H9 (cell line): ENCODE results near the gene ZNF618. TPM values are rescaled to one million over a fixed set of nuclear protein-coding genes. Genes with fewer than 3 reads are reported as not detected.

Experiments
- DNase-seq: peaks from one replicate; pipeline ENCODE4 v3.0.0-alpha.2; 2017
- H2AFZ ChIP-seq: one replicate; pipeline ENCODE4 v1.6.1; 2013; ENCODE audit warnings: mild to moderate bottlenecking, low read length, control low read depth, moderate library complexity
- H2AK5ac ChIP-seq: 2 replicates; pipeline ENCODE4 v1.6.1; 2013; ENCODE audit warnings: low read length, control low read depth, mixed read lengths; ENCODE audit not compliant: insufficient read length
- H2BK120ac ChIP-seq: one replicate; pipeline ENCODE4 v1.6.1; 2013; ENCODE audit warnings: low read depth, mild to moderate bottlenecking, low read length, control low read depth, inconsistent platforms; ENCODE audit not compliant: poor library complexity, severe bottlenecking
- H2BK12ac ChIP-seq: 2 replicates; pipeline ENCODE4 v1.6.1; 2013; ENCODE audit warnings: low read length, control low read depth, mixed read lengths, low read depth; ENCODE audit not compliant: insufficient read length
- H2BK15ac ChIP-seq: 2 replicates; pipeline ENCODE4 v1.6.1; 2013; ENCODE audit warnings: low read depth, low read length, control low read depth
- H2BK20ac ChIP-seq: one replicate; pipeline ENCODE4 v1.6.1; 2013; ENCODE audit warnings: low read depth, mild to moderate bottlenecking, low read length, control low read depth, inconsistent platforms; ENCODE audit not compliant: poor library complexity, severe bottlenecking
- H2BK5ac ChIP-seq: 2 replicates; pipeline ENCODE4 v1.6.1; 2013; ENCODE audit warnings: low read length, control low read depth, mixed read lengths; ENCODE audit not compliant: insufficient read length
- H3K14ac ChIP-seq: 2 replicates; pipeline ENCODE4 v1.6.1; 2013; ENCODE audit warnings: low read length, control low read depth; ENCODE audit not compliant: insufficient read depth
- H3K18ac ChIP-seq: 2 replicates; pipeline ENCODE4 v1.6.1; 2013; ENCODE audit warnings: low read depth, mild to moderate bottlenecking, mixed read lengths, low read length, control low read depth; ENCODE audit not compliant: insufficient read length
- H3K23ac ChIP-seq: 2 replicates; pipeline ENCODE4 v1.6.1; 2013; ENCODE audit warnings: low read length, control low read depth, mixed read lengths, low read depth; ENCODE audit not compliant: insufficient read length
- H3K23me2 ChIP-seq: 2 replicates; pipeline ENCODE4 v1.6.1; 2013; ENCODE audit warnings: low read depth, mild to moderate bottlenecking, mixed read lengths, low read length, control low read depth; ENCODE audit not compliant: insufficient read length, poor library complexity, severe bottlenecking
- H3K27ac ChIP-seq: 2 replicates; pipeline ENCODE4 v1.5.1; 2013; ENCODE audit warnings: low read length, control low read depth, mixed read lengths, low read depth; ENCODE audit not compliant: insufficient read length
- H3K27me3 ChIP-seq: 2 replicates; pipeline ENCODE4 v1.6.1; 2013; ENCODE audit warnings: low read length, control low read depth, inconsistent platforms; ENCODE audit not compliant: insufficient read depth
- H3K4ac ChIP-seq: 2 replicates; pipeline ENCODE4 v1.6.1; 2013; ENCODE audit warnings: low read depth, mild to moderate bottlenecking, control low read depth, inconsistent platforms, low read length, moderate library complexity
- H3K4me1 ChIP-seq: 2 replicates; pipeline ENCODE4 v1.6.1; 2013; ENCODE audit warnings: low read length, control low read depth, inconsistent platforms; ENCODE audit not compliant: insufficient read depth
- H3K4me2 ChIP-seq: 2 replicates; pipeline ENCODE4 v1.6.1; 2013; ENCODE audit warnings: low read length, control low read depth, mixed read lengths; ENCODE audit not compliant: insufficient read length, insufficient read depth
- H3K56ac ChIP-seq: 2 replicates; pipeline ENCODE4 v1.6.1; 2013; ENCODE audit warnings: low read depth, mild to moderate bottlenecking, mixed read lengths, low read length, control low read depth; ENCODE audit not compliant: insufficient read length
- H3K79me1 ChIP-seq: 2 replicates; pipeline ENCODE4 v1.6.1; 2013; ENCODE audit warnings: low read depth, mild to moderate bottlenecking, moderate library complexity, low read length, control low read depth, inconsistent platforms; ENCODE audit not compliant: insufficient read depth, poor library complexity, severe bottlenecking
- H3K79me2 ChIP-seq: 2 replicates; pipeline ENCODE4 v1.6.1; 2013; ENCODE audit warnings: low read length, control low read depth, inconsistent platforms; ENCODE audit not compliant: insufficient read depth
- H3K9ac ChIP-seq: 2 replicates; pipeline ENCODE4 v1.6.1; 2013; ENCODE audit warnings: low read length, control low read depth, mixed read lengths; ENCODE audit not compliant: insufficient read length; ENCODE audit errors: extremely low read depth
- H3K9me3 ChIP-seq: one replicate; pipeline ENCODE4 v1.6.1; 2013; ENCODE audit warnings: low read depth, low read length, inconsistent platforms; ENCODE audit not compliant: control insufficient read depth
- H3T11ph ChIP-seq: one replicate; pipeline ENCODE4 v1.6.1; 2013; ENCODE audit warnings: mild to moderate bottlenecking, low read length, control low read depth, inconsistent platforms
- H4K20me1 ChIP-seq: one replicate; pipeline ENCODE4 v1.6.1; 2013; ENCODE audit not compliant: control insufficient read depth, insufficient read length, insufficient read depth
- H4K5ac ChIP-seq: 2 replicates; pipeline ENCODE4 v1.6.1; 2013; ENCODE audit warnings: low read depth, mild to moderate bottlenecking, mixed read lengths, low read length, control low read depth; ENCODE audit not compliant: insufficient read length
- H4K8ac ChIP-seq: replicated peaks from 2 replicates; pipeline ENCODE4 v1.6.1; 2013; ENCODE audit warnings: low read length, control low read depth, mixed read lengths, low read depth; ENCODE audit not compliant: insufficient read length
- H4K91ac ChIP-seq: 2 replicates; pipeline ENCODE4 v1.6.1; 2013; ENCODE audit warnings: low read depth, mild to moderate bottlenecking, moderate library complexity, mixed read lengths, low read length, control low read depth; ENCODE audit not compliant: insufficient read length
- H3K27ac Mint-ChIP-seq, 3 experiments: 2 replicates in 2 of 3; 3 replicates in 1 of 3; pipeline ENCODE4 v1.8.0; 2020 to 2021; ENCODE audit warnings: mixed read lengths in 3 of 3, mild to moderate bottlenecking in 1 of 3, moderate library complexity in 1 of 3
- H3K27me3 Mint-ChIP-seq: 2 replicates; pipeline ENCODE4 v1.8.0; 2021; ENCODE audit warnings: low read depth, mild to moderate bottlenecking, moderate library complexity, mixed read lengths
- H3K36me3 Mint-ChIP-seq, 3 experiments: 2 replicates in 2 of 3; 3 replicates in 1 of 3; pipeline ENCODE4 v1.8.0; 2020 to 2021; ENCODE audit warnings: low read depth in 3 of 3, mixed read lengths in 3 of 3; ENCODE audit not compliant: insufficient read depth in 1 of 3
- H3K4me1 Mint-ChIP-seq, 2 experiments: 2 replicates each; pipeline ENCODE4 v1.8.0; 2020; ENCODE audit warnings: mixed read lengths in 2 of 2
- H3K4me3 Mint-ChIP-seq, 2 experiments: 2 replicates in 1 of 2; 3 replicates in 1 of 2; pipeline ENCODE4 v1.8.0; 2020 to 2021; ENCODE audit warnings: mild to moderate bottlenecking in 2 of 2, mixed read lengths in 2 of 2, moderate library complexity in 1 of 2
- H3K9me3 Mint-ChIP-seq, 2 experiments: 2 replicates in 1 of 2; 3 replicates in 1 of 2; pipeline ENCODE4 v1.8.0; 2020; ENCODE audit warnings: mild to moderate bottlenecking in 2 of 2, mixed read lengths in 2 of 2, moderate library complexity in 1 of 2
- WGBS: extraction: QIAGEN DNeasy Blood & Tissue Kit; methylation state at CpG from one replicate; pipeline ENCODE4 v1.1.7; 2013; ENCODE audit warnings: missing lambda C conversion rate, low lambda C conversion rate, mixed read lengths; ENCODE audit not compliant: insufficient read length; ENCODE audit errors: extremely low coverage; 5-methylcytosine and 5-hydroxymethylcytosine counted together
- total RNA-seq: library from RNA; stranded (reverse); gene quantifications from 2 replicates; pipeline ENCODE4 v1.2.1, GENCODE V29; 2021
- TF ChIP-seq, protein P1 (sequence below): fragments of 200-600 bp; sonication (generic); conservative IDR thresholded peaks from 3 replicates; pipeline ENCODE4 v1.8.0; 2021; ENCODE audit warnings: antibody characterized with exemption, mild to moderate bottlenecking

Gene ZNF618
- total RNA-seq, 1 experiment from 2014 or later, result 13.6 TPM

GRCh38 chr9:114084282-114085073 is 208.4 kb downstream of the ZNF618 start:
- Histone ChIP-seq H2BK15ac (no peak overlapping the region), H3K14ac (no peak overlapping the region), H3K4me2 (no peak overlapping the region), H3K56ac (no peak overlapping the region), H3K18ac (no peak overlapping the region), H3K4me1 (no peaks in the 10 kb centered on the region), H3K27ac (no peak overlapping the region), H3K9ac (no peak overlapping the region), H2AK5ac (no peak overlapping the region), H4K5ac (no peak overlapping the region), H3K27me3 (no peaks in the 10 kb centered on the region), H4K20me1 (no peaks in the 10 kb centered on the region), H3K79me2 (no peaks in the 10 kb centered on the region), H2BK20ac (no peak overlapping the region), H2BK120ac (no peak overlapping the region), H3T11ph (no peak overlapping the region), H3K4ac (no peak overlapping the region), H3K23ac (no peak overlapping the region), H4K91ac (no peak overlapping the region), H4K8ac (no peak overlapping the region), H3K23me2 (no peaks in the 10 kb centered on the region), H3K79me1 (no peaks in the 10 kb centered on the region), H2AFZ (no peak overlapping the region), H2BK12ac (no peak overlapping the region), H2BK5ac (no peak overlapping the region), H3K9me3 (no peaks in the 10 kb centered on the region)
- Mint-ChIP-seq H3K27me3 (peaks cover 23% of the 10 kb centered on the region), H3K4me1 (0 out of 4 replicates have a peak, but pooled peaks cover 0 to 3% of the 10 kb centered on the region in 2 experiments), H3K27ac (no peak overlapping the region), H3K9me3 (no peaks in the 10 kb centered on the region), H3K36me3 (no peaks in the 10 kb centered on the region), H3K4me3 (no peak overlapping the region)
- WGBS, result no CpG with 5 or more reads among the region's 11 CpGs
- TF ChIP-seq, protein P1, sequence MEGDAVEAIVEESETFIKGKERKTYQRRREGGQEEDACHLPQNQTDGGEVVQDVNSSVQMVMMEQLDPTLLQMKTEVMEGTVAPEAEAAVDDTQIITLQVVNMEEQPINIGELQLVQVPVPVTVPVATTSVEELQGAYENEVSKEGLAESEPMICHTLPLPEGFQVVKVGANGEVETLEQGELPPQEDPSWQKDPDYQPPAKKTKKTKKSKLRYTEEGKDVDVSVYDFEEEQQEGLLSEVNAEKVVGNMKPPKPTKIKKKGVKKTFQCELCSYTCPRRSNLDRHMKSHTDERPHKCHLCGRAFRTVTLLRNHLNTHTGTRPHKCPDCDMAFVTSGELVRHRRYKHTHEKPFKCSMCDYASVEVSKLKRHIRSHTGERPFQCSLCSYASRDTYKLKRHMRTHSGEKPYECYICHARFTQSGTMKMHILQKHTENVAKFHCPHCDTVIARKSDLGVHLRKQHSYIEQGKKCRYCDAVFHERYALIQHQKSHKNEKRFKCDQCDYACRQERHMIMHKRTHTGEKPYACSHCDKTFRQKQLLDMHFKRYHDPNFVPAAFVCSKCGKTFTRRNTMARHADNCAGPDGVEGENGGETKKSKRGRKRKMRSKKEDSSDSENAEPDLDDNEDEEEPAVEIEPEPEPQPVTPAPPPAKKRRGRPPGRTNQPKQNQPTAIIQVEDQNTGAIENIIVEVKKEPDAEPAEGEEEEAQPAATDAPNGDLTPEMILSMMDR, result no peak
- no peak for DNase-seq
